ENCODE measurements around the gene TPI1. TPM values are rescaled to one million over a fixed set of nuclear protein-coding genes. Genes with fewer than 3 reads are reported as not detected.

TPI1 gene
- total and polyA plus RNA-seq, 2 of the 8 experiments (the other 6 are each of a cell fraction or from before 2014, with no cell fraction given) = 910 to 3,018 TPM

DNA sequence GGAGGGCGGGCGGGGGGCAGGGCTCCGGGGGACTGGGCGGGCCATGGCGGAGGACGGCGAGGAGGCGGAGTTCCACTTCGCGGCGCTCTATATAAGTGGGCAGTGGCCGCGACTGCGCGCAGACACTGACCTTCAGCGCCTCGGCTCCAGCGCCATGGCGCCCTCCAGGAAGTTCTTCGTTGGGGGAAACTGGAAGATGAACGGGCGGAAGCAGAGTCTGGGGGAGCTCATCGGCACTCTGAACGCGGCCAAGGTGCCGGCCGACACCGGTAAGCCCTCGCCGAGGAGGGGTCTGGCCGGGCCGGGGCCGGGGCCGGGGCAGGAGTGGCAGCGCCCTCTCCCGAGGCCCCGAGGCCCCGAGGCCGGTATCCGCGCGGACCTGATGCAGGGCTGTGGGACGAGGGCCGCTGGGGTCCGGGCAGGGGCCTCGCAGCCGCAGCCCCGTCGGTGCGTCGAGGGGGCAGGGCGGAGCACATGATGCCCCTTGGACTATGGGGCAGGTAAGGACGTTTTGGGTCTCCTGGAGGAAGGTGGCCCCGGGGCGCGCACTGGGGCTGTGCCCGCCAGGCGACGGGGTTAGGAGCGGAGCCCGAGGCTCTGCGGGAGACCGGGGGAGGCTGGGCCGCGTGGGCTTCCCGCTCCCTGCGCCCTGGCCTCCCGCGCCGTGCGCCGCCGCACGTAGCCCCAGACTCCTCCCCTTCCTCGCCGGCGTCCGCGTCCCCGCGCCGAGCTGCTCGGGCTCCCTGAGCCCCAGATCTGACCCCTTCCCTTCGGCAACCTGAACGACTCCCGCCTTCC lies at the start of gene TPI1 (continued):
- no peak for TF ChIP-seq CTCF (IDR thresholded peaks at IDR 0.05; ENCODE audit: control extremely low read depth in 1 of 3, insufficient read depth in 1 of 3, low read depth in 1 of 3, low read length in 3 of 3)
- no peak for TF ChIP-seq CBX8 (IDR thresholded peaks at IDR 0.05; ENCODE audit: borderline replicate concordance, low read depth, low read length)
- peak; percentile 97 for TF ChIP-seq POLR2AphosphoS5 (IDR thresholded peaks at IDR 0.05; ENCODE audit: low read depth, low read length)
- TF ChIP-seq POLR2A (IDR thresholded peaks at IDR 0.05; ENCODE audit: control extremely low read depth in 1 of 2, low read depth in 2 of 2, low read length in 2 of 2) = peak in 1 of 2 experiments; percentile 97; a peak in 2 of 3 replicates
- TF ChIP-seq YY1 (IDR thresholded peaks at IDR 0.05; ENCODE audit: low read depth, low read length) = peak; percentile 67; the same call in 1 of the 2 replicates
- no peak for TF ChIP-seq GABPA (IDR thresholded peaks at IDR 0.05; ENCODE audit: borderline replicate concordance, insufficient read depth, low read length)
- peak; percentile 40 for TF ChIP-seq ASH2L (IDR thresholded peaks at IDR 0.05; ENCODE audit: low read length)
- TF ChIP-seq CEBPB (IDR thresholded peaks at IDR 0.05; ENCODE audit: low read depth, low read length) = no peak
- peak; percentile 47; the same call in 1 of the 2 replicates for TF ChIP-seq SP1 (IDR thresholded peaks at IDR 0.05; ENCODE audit: low read depth, low read length)
- no peak for TF ChIP-seq RFX5 (IDR thresholded peaks at IDR 0.05; ENCODE audit: borderline replicate concordance, low read depth, low read length)
- TF ChIP-seq POU5F1 (IDR thresholded peaks at IDR 0.05; ENCODE audit: low read depth, low read length) = no peak
- no peak for TF ChIP-seq SP2 (IDR thresholded peaks at IDR 0.05; ENCODE audit: low read length)

All from H1 (cell line).